ENCODE measurements around the gene ART4. TPM values are rescaled to one million over a fixed set of nuclear protein-coding genes. Genes with fewer than 3 reads are reported as not detected.

The ART4 gene
- total RNA-seq, 1 donor from 2014 or later, result not detected

- Histone ChIP-seq H4K20me1 (ENCODE audit: low read depth) (no peaks in the 10 kb centered on the region), H3K27ac (no peak overlapping the region), H3K4me1 (no peaks in the 10 kb centered on the region), H3K4me3 (no peak overlapping the region), H3K79me2 (ENCODE audit: low read depth) (no peaks in the 10 kb centered on the region), H3K9me3 (ENCODE audit: low read depth) (no peaks in the 10 kb centered on the region), H3K4me2 (no peak overlapping the region), H3K9ac (no peak overlapping the region), H3K36me3 (no peaks in the 10 kb centered on the region), H2AFZ (replicated peaks) (no peak overlapping the region), H3F3A (ENCODE audit: low read depth) (no peaks in the 10 kb centered on the region), H3K27me3 (no peaks in the 10 kb centered on the region)
- no peak overlapping the region for H3K27ac Mint-ChIP-seq
- no peak for DNase-seq (ENCODE audit: low spot score)
- no peak for TF ChIP-seq CTCF (IDR thresholded peaks at IDR 0.05)
- no peak for TF ChIP-seq EZH2 (IDR thresholded peaks at IDR 0.05)
- no peak for TF ChIP-seq EZH2phosphoT487 (IDR thresholded peaks at IDR 0.05)
- peaks cover 4% of the 10 kb centered on the region for H3K27me3 Mint-ChIP-seq (ENCODE audit: insufficient read depth, low read depth)
- H3K4me3 Mint-ChIP-seq, result no peak overlapping the region
- H3K36me3 Mint-ChIP-seq, result no peaks in the 10 kb centered on the region
- peaks cover 1% of the 10 kb centered on the region for H3K9me3 Mint-ChIP-seq
- no peaks in the 10 kb centered on the region for H3K4me1 Mint-ChIP-seq
Measured at GRCh38 chr12:14886271-14886670, 42.9 kb upstream of the ART4 start.

- Histone ChIP-seq H3K4me3 (no peak within 1 kb of the TSS), H3K27ac (no peak within 1 kb of the TSS), H3K4me2 (no peak within 1 kb of the TSS)
Measured at GRCh38 chr12:14885718-14886221, 42.4 kb upstream of the ART4 start, which contains the start of gene MGP. MGP (minus strand) TSS chr12:14885854; CDS start chr12:14885791, 63 bp downstream.

GRCh38 chr12:14884458-14884878, 41.1 kb upstream of the ART4 start:
- Histone ChIP-seq H3K27ac (no peak overlapping the region), H3K4me2 (no peak overlapping the region)
- H3K4me3 Mint-ChIP-seq, result no peak overlapping the region

More at GRCh38 chr12:14885718-14886221, 42.4 kb upstream of the ART4 start, which contains the start of gene MGP:
- H3K27me3 Mint-ChIP-seq (ENCODE audit: insufficient read depth, low read depth), result peaks cover 4% of the 10 kb centered on the region
- no peak within 1 kb of the TSS for H3K4me3 Mint-ChIP-seq
- H3K9ac ChIP-seq, result no peak within 1 kb of the TSS
- no peaks in the 10 kb centered on the region for H3K4me1 Mint-ChIP-seq
- H4K20me1 ChIP-seq (ENCODE audit: low read depth), result no peaks in the 10 kb centered on the region
- H3K36me3 ChIP-seq, result no peaks in the 10 kb centered on the region
- no peak for TF ChIP-seq EZH2 (IDR thresholded peaks at IDR 0.05)
- no peak for TF ChIP-seq CTCF (IDR thresholded peaks at IDR 0.05)
- TF ChIP-seq EZH2phosphoT487 (IDR thresholded peaks at IDR 0.05), result no peak
- H3F3A ChIP-seq (ENCODE audit: low read depth), result no peaks in the 10 kb centered on the region
- no peaks in the 10 kb centered on the region for H3K79me2 ChIP-seq (ENCODE audit: low read depth)
- no peaks in the 10 kb centered on the region for H3K9me3 ChIP-seq (ENCODE audit: low read depth)
- H2AFZ ChIP-seq (replicated peaks), result no peak within 1 kb of the TSS
- H3K4me1 ChIP-seq, result no peaks in the 10 kb centered on the region
- no peak for DNase-seq (ENCODE audit: low spot score)
- peaks cover 1% of the 10 kb centered on the region for H3K9me3 Mint-ChIP-seq
- H3K27ac Mint-ChIP-seq, result no peak within 1 kb of the TSS
- H3K27me3 ChIP-seq, result no peaks in the 10 kb centered on the region
- H3K36me3 Mint-ChIP-seq, result no peaks in the 10 kb centered on the region

More at GRCh38 chr12:14884458-14884878, 41.1 kb upstream of the ART4 start:
- H3K9ac ChIP-seq, result no peak overlapping the region
- H3K9me3 ChIP-seq (ENCODE audit: low read depth), result no peaks in the 10 kb centered on the region
- Mint-ChIP-seq H3K27me3 (ENCODE audit: insufficient read depth, low read depth) (peaks cover 4% of the 10 kb centered on the region), H3K9me3 (peaks cover 1% of the 10 kb centered on the region), H3K27ac (no peak overlapping the region), H3K36me3 (no peaks in the 10 kb centered on the region), H3K4me1 (no peaks in the 10 kb centered on the region)
- DNase-seq (ENCODE audit: low spot score), result no peak
- H3K27me3 ChIP-seq, result no peaks in the 10 kb centered on the region
- H3F3A ChIP-seq (ENCODE audit: low read depth), result no peaks in the 10 kb centered on the region
- H3K4me1 ChIP-seq, result no peaks in the 10 kb centered on the region
- H4K20me1 ChIP-seq (ENCODE audit: low read depth), result no peaks in the 10 kb centered on the region
- no peak overlapping the region for H2AFZ ChIP-seq (replicated peaks)
- no peaks in the 10 kb centered on the region for H3K79me2 ChIP-seq (ENCODE audit: low read depth)
- H3K4me3 ChIP-seq, result no peak overlapping the region
- no peaks in the 10 kb centered on the region for H3K36me3 ChIP-seq
- TF ChIP-seq EZH2 (IDR thresholded peaks at IDR 0.05) (no peak), EZH2phosphoT487 (IDR thresholded peaks at IDR 0.05) (no peak), CTCF (IDR thresholded peaks at IDR 0.05) (no peak)

Data from neural progenitor cell (in vitro differentiated cells).